D721Med (cell line): Measurements from ENCODE around the gene PTPN1.

Experiments
- DNase-seq: peaks from one replicate; pipeline ENCODE4 v3.0.0; 2011; ENCODE audit warnings: low spot score; ENCODE audit not compliant: insufficient read length
- FAIRE-seq: peaks from 2 replicates; lab custom pipeline; 2011; peaks lifted over from hg19 to GRCh38; lab: Jason Lieb, UNC
- CTCF ChIP-seq: IDR thresholded peaks from 2 replicates; pipeline ENCODE4 v1.5.1; 2012; ENCODE audit warnings: mild to moderate bottlenecking, control low read depth; ENCODE audit not compliant: insufficient read depth; ENCODE audit errors: missing control alignments

The PTPN1 gene

GRCh38 chr20:50519036-50519762, 9.0 kb downstream of the PTPN1 start:
- no peak for TF ChIP-seq CTCF
- DNase-seq (no peak), FAIRE-seq (no peak)

- FAIRE-seq (no peak), DNase-seq (no peak)
- no peak for TF ChIP-seq CTCF
These were observed 10.2 kb downstream of the PTPN1 start for GRCh38 chr20:50520222-50520880.

- FAIRE-seq (no peak), DNase-seq (no peak)
- no peak for TF ChIP-seq CTCF
These were observed 11.3 kb downstream of the PTPN1 start for GRCh38 chr20:50521221-50522052.

GRCh38 chr20:50522053-50522674, 12.0 kb downstream of the PTPN1 start:
- no peak for TF ChIP-seq CTCF
- DNase-seq (no peak), FAIRE-seq (no peak)

GRCh38 chr20:50523552-50524167, 13.5 kb downstream of the PTPN1 start:
- no peak for TF ChIP-seq CTCF
- FAIRE-seq (no peak), DNase-seq (no peak)

- no peak for FAIRE-seq
- TF ChIP-seq CTCF = no peak
- no peak for DNase-seq
These were observed 15.5 kb downstream of the PTPN1 start for GRCh38 chr20:50525681-50526080.
